ENCODE results near the gene ZNF672. TPM values are rescaled to one million over a fixed set of nuclear protein-coding genes. Genes with fewer than 3 reads are reported as not detected.
A peak's percentile ranks its signal among the peaks of the same experiment; 100 is the strongest.

The ZNF672 gene
- total and polyA plus RNA-seq, 2 of the 13 experiments (the other 11 are each of a cell fraction or from before 2014, with no cell fraction given), result 17.2 to 22.9 TPM

DNA sequence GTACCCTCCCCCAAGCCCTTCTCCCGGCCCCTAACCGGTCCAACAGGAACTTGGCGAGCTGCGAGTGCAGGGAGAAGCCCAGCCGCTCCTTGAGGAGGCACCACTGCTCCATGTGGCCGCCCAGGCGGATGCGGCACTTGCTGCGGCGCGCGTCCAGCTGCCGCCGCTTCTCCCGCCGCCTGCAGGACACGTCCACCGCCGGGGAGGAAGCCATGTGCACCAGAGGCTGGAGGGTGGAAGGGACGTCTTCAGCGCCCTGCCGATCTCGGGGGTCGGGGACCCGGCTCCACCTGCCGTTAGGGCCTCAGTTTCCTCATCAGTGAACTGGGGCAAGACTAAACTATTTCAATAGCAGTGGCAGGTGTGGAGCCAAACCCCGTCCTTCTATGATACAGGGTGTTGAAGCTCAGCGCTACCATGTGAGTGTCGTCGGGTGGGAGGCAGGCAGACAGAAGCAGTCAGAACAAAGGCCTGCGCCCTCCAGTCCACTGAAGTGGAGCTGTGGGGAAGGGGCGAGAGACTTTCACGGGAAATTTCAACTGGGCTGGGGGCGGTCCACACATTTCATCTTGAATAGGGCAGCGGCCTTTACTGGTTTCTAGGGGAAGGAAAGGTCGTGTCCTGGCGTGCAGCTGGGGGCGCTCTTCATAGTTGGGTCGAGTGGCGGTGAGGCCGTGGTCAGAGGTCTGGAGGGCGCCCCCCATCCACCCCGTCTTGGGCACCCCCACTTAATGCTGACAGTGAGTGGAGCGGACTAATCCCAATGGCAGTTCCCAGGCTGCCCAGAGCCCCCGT, 20.3 kb downstream of the ZNF672 start (continued):
- TF ChIP-seq, protein P1, sequence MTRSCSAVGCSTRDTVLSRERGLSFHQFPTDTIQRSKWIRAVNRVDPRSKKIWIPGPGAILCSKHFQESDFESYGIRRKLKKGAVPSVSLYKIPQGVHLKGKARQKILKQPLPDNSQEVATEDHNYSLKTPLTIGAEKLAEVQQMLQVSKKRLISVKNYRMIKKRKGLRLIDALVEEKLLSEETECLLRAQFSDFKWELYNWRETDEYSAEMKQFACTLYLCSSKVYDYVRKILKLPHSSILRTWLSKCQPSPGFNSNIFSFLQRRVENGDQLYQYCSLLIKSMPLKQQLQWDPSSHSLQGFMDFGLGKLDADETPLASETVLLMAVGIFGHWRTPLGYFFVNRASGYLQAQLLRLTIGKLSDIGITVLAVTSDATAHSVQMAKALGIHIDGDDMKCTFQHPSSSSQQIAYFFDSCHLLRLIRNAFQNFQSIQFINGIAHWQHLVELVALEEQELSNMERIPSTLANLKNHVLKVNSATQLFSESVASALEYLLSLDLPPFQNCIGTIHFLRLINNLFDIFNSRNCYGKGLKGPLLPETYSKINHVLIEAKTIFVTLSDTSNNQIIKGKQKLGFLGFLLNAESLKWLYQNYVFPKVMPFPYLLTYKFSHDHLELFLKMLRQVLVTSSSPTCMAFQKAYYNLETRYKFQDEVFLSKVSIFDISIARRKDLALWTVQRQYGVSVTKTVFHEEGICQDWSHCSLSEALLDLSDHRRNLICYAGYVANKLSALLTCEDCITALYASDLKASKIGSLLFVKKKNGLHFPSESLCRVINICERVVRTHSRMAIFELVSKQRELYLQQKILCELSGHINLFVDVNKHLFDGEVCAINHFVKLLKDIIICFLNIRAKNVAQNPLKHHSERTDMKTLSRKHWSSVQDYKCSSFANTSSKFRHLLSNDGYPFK (CRISPR knock-in tag; IDR thresholded peaks at IDR 0.05; ENCODE audit: borderline replicate concordance), result peak; percentile 41; the same call in 1 of the 2 replicates
- no peak for TF ChIP-seq SRSF1 (optimal IDR thresholded peaks at IDR 0.05; ENCODE audit: low read depth, low read length)
- TF ChIP-seq, protein P2, sequence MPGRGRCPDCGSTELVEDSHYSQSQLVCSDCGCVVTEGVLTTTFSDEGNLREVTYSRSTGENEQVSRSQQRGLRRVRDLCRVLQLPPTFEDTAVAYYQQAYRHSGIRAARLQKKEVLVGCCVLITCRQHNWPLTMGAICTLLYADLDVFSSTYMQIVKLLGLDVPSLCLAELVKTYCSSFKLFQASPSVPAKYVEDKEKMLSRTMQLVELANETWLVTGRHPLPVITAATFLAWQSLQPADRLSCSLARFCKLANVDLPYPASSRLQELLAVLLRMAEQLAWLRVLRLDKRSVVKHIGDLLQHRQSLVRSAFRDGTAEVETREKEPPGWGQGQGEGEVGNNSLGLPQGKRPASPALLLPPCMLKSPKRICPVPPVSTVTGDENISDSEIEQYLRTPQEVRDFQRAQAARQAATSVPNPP (CRISPR knock-in tag; IDR thresholded peaks at IDR 0.05), result peak; percentile 19; the same call in 1 of the 2 replicates
- no peak for TF ChIP-seq GFI1 (CRISPR knock-in tag; IDR thresholded peaks at IDR 0.05; ENCODE audit: borderline replicate concordance)
- peak; percentile 84; the same call in 1 of the 2 replicates for TF ChIP-seq ZNF572 (CRISPR knock-in tag; IDR thresholded peaks at IDR 0.05)
- TF ChIP-seq, protein P3, sequence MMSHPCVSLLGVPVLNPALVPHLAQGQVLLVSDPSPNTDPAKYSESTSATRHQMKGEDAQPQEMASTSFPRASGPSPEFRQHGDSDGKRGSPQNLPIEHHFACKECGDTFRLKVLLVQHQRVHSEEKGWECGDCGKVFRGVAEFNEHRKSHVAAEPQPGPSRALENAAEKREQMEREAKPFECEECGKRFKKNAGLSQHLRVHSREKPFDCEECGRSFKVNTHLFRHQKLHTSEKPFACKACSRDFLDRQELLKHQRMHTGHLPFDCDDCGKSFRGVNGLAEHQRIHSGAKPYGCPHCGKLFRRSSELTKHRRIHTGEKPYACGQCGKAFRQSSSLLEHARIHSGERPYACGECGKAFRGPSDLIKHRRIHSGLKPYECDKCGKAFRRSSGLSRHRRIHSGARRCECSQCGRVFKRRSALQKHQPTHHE (CRISPR knock-in tag; IDR thresholded peaks at IDR 0.05; ENCODE audit: borderline replicate concordance), result no peak
- TF ChIP-seq TCF12 (IDR thresholded peaks at IDR 0.05), result no peak
- TF ChIP-seq TCF12 (CRISPR knock-in tag; IDR thresholded peaks at IDR 0.05), result peak; percentile 70; the same call in 1 of the 2 replicates
- no peak for TF ChIP-seq NRL (CRISPR knock-in tag; IDR thresholded peaks at IDR 0.05; ENCODE audit: borderline replicate concordance)
- TF ChIP-seq ZNF333 (CRISPR knock-in tag; IDR thresholded peaks at IDR 0.05; ENCODE audit: borderline replicate concordance), result no peak
- no peak; the same call in 1 of the 2 replicates for TF ChIP-seq GTF3A (CRISPR knock-in tag; conservative IDR thresholded peaks at IDR 0.05)
- 0 out of 2 replicates have a peak, but pooled peaks have one; percentile 3 for TF ChIP-seq ZNF703 (CRISPR knock-in tag; IDR thresholded peaks at IDR 0.05; ENCODE audit: borderline replicate concordance)
- TF ChIP-seq, protein P4, sequence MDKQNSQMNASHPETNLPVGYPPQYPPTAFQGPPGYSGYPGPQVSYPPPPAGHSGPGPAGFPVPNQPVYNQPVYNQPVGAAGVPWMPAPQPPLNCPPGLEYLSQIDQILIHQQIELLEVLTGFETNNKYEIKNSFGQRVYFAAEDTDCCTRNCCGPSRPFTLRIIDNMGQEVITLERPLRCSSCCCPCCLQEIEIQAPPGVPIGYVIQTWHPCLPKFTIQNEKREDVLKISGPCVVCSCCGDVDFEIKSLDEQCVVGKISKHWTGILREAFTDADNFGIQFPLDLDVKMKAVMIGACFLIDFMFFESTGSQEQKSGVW (CRISPR knock-in tag; IDR thresholded peaks at IDR 0.05; ENCODE audit: borderline replicate concordance), result no peak
- no peak for TF ChIP-seq ZSCAN31 (CRISPR knock-in tag; IDR thresholded peaks at IDR 0.05; ENCODE audit: low read depth)
- TF ChIP-seq ZNF12 (CRISPR knock-in tag; IDR thresholded peaks at IDR 0.05), result no peak
- no peak for TF ChIP-seq MED8 (CRISPR knock-in tag; IDR thresholded peaks at IDR 0.05; ENCODE audit: insufficient replicate concordance)
- no peak for TF ChIP-seq ZNF83 (CRISPR knock-in tag; IDR thresholded peaks at IDR 0.05; ENCODE audit: borderline replicate concordance)
- TF ChIP-seq, protein P5, sequence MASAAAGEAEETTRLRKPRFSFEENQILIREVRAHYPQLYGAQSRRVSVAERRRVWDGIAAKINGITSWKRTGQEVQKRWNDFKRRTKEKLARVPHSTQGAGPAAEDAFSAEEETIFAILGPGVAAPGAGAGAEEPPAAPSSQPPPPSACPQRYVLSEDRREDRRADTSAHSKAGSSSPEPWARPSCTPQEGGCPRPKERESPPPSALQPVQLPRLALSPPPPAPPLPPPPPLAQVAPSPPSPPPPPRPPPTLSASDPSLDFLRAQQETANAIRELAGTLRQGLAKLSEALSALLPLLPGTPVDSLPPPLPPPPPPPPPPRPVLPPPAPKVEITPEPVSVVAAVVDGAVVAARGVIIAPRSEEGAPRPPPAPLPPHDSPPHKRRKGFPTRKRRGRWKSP (CRISPR knock-in tag; IDR thresholded peaks at IDR 0.05), result no peak
- TF ChIP-seq, protein P6, sequence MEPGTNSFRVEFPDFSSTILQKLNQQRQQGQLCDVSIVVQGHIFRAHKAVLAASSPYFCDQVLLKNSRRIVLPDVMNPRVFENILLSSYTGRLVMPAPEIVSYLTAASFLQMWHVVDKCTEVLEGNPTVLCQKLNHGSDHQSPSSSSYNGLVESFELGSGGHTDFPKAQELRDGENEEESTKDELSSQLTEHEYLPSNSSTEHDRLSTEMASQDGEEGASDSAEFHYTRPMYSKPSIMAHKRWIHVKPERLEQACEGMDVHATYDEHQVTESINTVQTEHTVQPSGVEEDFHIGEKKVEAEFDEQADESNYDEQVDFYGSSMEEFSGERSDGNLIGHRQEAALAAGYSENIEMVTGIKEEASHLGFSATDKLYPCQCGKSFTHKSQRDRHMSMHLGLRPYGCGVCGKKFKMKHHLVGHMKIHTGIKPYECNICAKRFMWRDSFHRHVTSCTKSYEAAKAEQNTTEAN (CRISPR knock-in tag; conservative IDR thresholded peaks at IDR 0.05), result no peak

All from HepG2 (cell line).